GM15510 (cell line): ENCODE data around the gene PDZD2.

Source experiments
- POLR2A ChIP-seq: IDR thresholded peaks from 3 replicates; pipeline ENCODE4 v1.6.1; 2011; ENCODE audit warnings: borderline replicate concordance; ENCODE audit not compliant: insufficient read length; ENCODE audit errors: extremely low read depth

The PDZD2 gene

DNA sequence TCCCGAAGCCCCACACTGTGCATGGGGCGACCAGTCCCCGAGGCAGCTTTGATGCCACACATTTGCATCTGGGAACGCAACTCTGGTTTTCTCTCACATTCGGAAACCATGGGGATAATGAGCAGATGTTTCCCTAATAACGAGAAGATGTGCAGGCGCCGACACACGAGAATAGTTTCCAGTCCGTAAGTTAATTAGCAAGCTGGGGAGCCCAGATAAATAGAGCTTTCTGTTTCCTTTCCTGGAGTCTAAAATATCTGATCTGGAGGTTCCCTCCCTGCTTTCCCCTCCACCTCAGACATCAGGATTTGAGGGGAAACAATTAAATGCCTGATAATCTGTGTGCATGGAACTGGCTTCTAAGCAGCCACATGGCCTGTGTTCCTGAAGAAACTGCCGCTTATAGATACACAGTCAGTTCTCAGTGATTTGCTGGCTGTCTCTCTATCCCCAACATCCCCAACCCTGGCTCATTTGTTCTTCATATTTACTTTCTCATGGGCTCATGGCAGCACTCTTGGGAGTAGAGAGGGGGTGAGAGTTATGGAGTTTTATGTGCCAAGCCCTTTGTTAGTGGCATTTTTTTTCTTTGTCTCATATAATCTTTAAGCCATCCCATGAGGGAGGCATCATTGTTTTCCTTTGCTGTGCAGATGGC is 62.8 kb downstream of the PDZD2 start:
- TF ChIP-seq POLR2A: no peak

DNA sequence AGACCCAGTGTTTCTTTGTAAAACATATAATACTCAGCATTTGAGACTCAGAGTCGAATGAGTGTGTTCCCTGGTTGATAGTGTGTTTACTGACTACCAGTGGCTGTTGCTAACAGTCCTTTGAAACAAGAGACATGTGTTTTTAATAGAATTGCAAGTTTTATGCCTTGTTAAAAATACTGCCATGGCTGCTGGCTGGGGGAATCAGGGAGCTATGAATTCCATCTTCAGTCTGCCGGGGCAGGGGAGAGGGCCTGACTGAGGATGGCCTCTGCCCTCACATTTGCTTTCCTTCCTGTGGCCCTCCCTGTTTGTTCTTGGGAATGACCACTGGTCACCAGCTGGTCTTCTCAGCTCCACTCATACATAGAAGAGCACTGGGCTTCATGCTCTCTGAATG is 63.8 kb downstream of the PDZD2 start:
- no peak for TF ChIP-seq POLR2A

DNA sequence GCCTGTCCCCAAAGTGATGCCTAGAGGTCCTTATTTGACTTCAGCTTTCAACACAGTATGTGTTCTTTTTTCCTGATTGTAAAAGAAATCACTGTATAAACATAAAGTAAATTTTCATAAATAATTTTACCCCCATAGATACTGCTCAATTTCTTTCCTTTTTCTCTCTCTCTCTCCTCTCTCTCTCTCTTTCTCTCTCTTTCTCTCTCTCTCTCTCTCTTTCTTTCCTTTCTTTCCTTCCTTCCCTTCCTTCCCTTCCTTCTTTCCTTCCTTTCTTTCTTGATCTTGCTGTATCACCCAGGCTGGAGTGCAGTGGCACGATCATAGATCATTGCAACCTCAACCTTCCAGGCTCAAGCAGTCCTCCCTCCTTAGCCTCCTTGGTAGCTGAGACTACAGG is 64.8 kb downstream of the PDZD2 start:
- TF ChIP-seq POLR2A: no peak

DNA sequence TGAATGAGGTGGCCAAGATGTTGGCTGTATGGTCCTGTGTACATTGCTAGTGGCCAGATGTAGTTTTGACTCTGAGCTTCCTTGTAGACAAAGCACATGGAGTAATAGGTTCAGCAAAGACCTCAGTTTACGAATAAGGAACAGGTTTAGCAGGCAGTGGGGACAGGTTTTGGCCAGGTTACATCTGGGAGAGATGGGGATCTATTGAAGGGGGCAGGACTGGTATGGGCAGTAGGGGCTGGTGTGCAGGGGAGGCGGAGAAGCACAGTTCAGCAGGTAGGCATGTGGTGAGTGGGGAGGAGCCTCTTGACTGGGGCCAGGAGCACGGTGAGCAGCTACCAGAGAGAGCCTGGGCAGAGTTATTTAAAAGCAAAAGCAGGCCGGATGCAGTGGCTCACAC is 67.3 kb downstream of the PDZD2 start:
- TF ChIP-seq POLR2A: no peak

DNA sequence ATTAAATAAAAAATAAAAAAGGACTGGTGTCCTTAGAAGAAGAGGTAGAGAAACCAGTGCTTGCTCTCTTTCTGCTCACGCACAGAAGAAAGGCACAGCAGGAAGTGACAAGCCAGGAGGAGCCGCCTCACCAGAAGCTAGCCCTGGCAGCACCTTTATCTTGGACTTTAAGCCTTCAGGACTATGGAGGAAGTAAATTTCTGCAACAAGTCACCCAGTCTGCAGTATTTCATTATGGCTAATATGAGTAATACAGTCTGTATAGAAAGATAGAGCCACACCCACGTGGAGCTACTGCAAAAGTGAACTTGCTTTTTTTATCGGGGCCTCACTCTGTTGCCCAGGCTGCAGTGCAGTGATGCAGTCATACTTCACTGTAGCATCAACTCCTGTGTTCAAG is 68.4 kb downstream of the PDZD2 start:
- TF ChIP-seq POLR2A: no peak

DNA sequence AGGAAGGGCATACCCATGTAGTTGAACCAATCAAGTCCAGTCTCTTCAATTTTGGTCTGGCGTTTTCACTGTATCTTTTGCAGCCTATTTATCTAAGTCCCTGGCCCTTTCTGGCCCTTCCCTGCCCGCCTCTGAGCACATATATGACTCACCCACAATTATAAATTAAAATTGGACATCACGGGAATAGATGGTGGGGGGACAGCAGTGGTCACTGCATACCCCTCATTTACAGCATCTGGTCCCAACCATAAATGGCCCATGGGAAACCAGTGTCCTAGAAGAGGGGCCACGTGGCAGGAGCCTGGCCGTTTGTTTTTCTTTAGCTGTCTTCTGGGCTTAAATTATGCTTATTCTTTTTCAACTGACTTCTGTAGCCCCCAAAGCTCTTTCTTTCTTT is 69.2 kb downstream of the PDZD2 start:
- no peak for TF ChIP-seq POLR2A

DNA sequence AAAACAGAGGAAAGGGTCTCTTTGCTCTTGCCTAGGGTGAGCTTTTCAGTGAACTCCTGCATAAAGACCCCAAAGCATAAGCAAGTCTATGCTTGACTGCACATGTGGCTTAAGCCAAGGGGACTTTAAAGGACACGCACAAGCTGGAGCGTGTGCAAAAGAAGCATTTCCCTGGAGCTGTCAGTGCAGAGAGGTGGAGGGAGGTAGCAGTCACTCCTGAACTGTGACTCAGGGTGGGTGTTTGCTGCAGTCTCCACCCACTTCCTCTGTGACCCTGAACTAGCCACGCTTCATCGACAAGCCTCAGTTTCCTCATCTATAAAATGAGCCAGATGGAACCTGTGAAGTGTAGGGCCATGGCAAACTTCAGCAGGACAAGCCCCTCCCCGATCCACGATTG is 72.4 kb downstream of the PDZD2 start:
- no peak for TF ChIP-seq POLR2A

DNA sequence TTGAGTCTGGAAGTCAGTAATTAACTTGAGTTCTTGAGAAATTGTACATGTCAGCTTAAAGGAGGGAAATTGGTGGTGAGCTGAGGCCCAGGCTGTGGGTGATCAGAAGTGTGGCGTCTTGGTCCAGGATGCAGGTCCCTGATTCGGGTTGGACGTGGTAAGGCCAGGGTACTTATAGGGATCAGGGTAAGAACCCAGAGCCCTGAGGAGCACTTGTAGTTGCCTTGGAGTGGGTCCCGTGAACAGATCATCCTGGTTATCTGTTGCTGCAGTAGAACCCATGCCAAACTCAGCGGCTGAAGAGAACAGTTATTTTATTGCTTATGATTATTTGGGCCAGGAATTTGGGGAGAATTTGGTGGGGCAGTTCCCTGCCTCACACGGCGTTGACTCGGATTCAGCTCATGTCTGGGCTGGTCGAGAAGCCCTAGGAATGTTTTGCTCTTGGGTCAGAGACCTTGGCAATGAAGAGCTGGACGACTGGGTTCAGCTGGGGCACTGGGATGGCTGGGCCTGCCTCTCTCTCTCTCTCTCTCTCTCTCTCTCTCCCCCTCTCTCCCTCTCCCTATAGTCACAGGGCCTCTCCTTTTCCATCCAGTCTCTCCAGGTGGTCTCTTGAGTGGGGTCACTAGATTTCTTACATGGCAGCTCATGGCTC is 73.1 kb downstream of the PDZD2 start:
- no peak for TF ChIP-seq POLR2A

DNA sequence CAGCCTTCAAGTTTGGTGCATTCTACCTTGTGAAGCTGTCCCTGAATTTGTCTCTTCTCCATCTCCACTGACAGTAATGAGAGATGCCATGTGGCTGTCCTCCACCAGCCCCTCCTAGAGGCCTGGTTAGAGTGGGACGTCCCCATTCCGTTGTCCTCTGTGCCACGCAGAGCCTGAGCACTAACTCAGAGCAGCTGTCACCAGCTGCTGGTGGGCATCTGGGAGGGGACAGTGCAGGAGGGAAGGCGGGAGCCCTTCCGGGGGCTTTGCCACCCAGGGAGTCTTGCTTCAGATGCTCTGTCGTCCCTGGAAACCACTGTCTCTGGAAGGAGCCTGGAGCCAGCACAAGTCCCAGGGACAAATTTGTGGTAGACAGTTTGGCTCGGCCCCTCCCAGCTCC is 78.6 kb downstream of the PDZD2 start:
- TF ChIP-seq POLR2A: no peak

DNA sequence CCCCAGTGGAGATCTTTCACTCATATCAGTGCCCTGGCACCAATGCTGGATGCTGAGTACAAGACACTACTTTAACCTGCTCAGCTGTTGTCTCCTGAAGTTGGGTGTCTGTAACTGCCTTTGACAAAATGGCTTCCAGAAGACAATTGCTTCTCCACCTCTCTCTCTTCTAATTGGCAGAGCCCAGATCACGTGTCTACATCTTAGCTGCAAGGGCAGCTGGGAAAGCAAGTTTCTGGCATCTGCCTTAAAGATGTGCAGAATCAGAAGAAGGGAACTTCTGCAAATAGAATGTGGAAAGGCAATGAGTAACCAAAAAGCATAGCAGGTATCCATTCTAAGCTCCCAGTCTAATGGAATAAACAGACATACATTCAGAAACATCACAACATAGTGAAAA is 81.1 kb downstream of the PDZD2 start:
- no peak for TF ChIP-seq POLR2A

DNA sequence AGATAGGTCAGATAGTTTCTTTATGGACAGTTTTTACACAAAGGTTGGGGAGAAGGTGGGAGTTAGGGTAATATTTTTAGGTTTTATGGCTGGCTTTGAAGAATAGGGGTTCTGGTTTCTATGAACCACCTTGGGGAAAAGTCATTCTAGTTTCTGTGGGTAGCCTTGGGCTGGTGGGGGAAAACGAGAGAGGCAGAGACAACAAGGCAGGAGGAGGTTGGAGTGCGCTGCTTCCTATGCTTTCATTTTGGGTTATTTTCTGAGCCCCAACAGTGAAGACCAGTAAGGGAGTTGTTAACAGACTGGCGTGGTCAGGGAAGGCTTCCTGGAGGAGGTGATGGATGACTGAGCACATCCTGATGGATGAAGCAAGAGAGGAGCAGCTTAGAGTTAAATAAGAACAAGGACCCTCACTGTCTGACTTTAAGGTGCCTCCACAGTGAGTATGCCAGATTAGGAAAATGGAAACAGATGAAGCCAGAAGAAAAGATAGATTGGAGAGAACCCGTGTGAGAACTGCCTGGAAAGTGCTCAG is 81.9 kb downstream of the PDZD2 start:
- no peak for TF ChIP-seq POLR2A

DNA sequence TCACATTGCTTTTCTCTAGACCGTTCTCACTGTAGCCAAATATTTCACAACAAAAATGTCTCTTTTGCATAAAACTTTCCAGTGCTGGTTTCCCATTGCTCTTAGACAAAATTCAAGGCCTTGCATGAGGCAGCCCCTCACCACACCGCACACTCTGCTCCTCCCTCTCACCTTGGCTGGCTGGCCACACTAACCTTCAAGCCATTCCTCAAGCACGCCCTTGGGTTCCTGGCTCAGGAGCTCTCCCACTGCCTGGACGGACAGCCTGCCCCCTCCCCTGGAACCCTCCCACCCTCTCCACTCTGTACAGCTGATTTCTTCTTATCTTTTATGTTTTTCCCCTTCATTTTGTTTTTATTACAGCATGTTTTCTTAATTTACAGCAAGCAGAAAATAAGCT is 83.2 kb downstream of the PDZD2 start:
- no peak for TF ChIP-seq POLR2A

DNA sequence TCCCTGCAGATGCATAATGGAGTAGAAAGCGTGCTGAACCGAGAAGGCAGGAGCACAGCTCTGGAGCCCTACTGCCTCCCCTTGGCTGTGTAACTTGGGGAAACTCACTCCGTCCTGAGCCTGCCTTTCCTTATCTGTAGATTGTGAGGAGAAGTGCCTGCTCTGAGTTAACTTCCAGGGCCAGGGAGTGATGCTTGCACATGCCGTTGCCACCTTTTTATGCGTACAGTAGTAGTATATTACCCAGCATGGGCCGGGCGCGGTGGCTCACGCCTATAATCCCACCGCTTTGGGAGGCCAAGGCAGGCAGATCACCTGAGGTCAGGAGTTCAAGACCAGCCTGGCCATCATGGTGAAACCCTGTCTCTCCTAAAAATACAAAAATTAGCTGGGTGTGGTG is 87.1 kb downstream of the PDZD2 start:
- TF ChIP-seq POLR2A: no peak

DNA sequence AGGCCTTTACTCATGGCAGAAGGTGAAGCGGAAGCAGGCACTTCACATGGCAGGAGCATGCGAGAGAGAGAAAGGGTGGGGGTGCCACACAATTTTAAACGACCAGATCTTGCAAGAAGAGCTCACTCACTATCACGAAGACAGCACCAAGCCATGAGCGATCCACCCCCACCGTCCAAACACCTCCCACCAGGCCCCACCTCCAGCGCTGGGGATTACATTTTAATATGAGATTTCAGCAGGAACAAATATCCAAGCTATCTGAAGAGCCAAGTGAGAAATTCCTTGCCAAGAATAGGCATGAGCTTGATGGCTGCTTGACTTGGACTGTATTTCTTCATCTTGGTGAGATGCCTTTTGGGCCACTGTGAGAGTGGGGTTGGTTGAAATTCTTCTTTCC is 88.0 kb downstream of the PDZD2 start:
- no peak for TF ChIP-seq POLR2A

DNA sequence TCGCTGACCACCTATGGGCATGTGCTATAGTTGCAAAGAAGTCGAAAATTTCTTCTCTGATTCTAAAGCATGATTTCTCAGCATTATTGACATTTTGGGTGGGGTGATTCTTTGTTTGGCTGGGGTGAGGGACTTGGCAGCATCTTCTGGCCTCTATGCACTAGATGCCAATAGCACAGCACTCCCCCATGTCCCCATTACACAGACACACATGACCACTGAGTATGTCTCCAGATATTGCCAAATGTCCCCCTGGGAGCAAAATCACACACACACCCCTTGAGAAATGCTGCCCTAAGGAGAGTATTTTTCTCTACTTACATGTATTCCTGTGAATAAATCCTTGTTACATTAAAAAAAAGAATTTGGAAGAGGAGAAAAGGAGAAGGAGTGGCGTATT is 89.1 kb downstream of the PDZD2 start:
- no peak for TF ChIP-seq POLR2A

DNA sequence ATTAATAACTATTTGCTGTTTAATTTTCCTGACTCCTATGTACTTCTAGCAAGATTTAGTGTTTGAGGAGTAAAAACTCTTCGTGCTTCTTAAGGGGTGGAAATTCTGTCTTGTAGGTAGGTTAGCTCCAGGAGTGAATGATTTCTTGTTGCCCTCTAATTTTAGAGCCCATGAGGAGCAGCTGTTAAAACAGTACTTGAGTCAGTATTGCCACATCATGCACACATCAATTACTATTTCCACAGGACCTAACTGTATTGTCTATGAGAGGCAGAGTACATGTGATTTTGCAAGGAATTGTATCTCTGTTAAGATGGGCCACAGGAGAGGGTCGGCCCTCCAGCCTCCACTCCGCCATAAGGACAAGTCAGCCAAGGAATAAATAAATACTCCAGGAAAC is 91.2 kb downstream of the PDZD2 start:
- TF ChIP-seq POLR2A: no peak
